ENCODE results near the gene LDLRAD1. TPM values are rescaled to one million over a fixed set of nuclear protein-coding genes. Genes with fewer than 3 reads are reported as not detected.
"Not testable (repeated sequence)": the region's sequence is repeated elsewhere in the genome, so short reads cannot be mapped to it uniquely, and the experiment has no call there.

The LDLRAD1 gene
- total RNA-seq, 4 donors from 2014 or later = 0.25 TPM; not detected in 3

- DNase-seq (ENCODE audit: low spot score in 2 of 2) = no peak
- Histone ChIP-seq H3K4me3 (no peak overlapping the region), H3K27me3 (no peaks in the 10 kb centered on the region), H3K9me3 (no peaks in the 10 kb centered on the region), H3K27ac (no peak overlapping the region), H3K36me3 (peaks cover 41% of the 10 kb centered on the region), H3K4me1 (peaks cover 34% of the 10 kb centered on the region)
- TF ChIP-seq POLR2AphosphoS5 (IDR thresholded peaks at IDR 0.05) = no peak
- no peak for TF ChIP-seq EP300 (IDR thresholded peaks at IDR 0.05)
- TF ChIP-seq POLR2A (IDR thresholded peaks at IDR 0.05) = no peak
- no peak for TF ChIP-seq CTCF (IDR thresholded peaks at IDR 0.05)
- WGBS = 90% methylated on average over 2 of the region's 2 CpGs
Measured at GRCh38 chr1:54045496-54045895, 27.5 kb upstream of the LDLRAD1 start.

GRCh38 chr1:54041806-54042205 lies 23.8 kb upstream of the LDLRAD1 start:
- 2% methylated on average over 1 of the region's 1 CpG for WGBS
- H3K27ac ChIP-seq = no peak overlapping the region
- DNase-seq (ENCODE audit: low spot score in 2 of 2) = no peak
- TF ChIP-seq CTCF (IDR thresholded peaks at IDR 0.05) (no peak), EP300 (IDR thresholded peaks at IDR 0.05) (no peak), POLR2AphosphoS5 (IDR thresholded peaks at IDR 0.05) (no peak), POLR2A (IDR thresholded peaks at IDR 0.05) (no peak)
- H3K9me3 ChIP-seq = no peaks in the 10 kb centered on the region
- H3K4me1 ChIP-seq = no peaks in the 10 kb centered on the region
- H3K4me3 ChIP-seq = no peak overlapping the region
- H3K36me3 ChIP-seq = peaks cover 76% of the 10 kb centered on the region
- H3K27me3 ChIP-seq = no peaks in the 10 kb centered on the region

- Histone ChIP-seq H3K4me1 (no peaks in the 10 kb centered on the region), H3K9me3 (no peaks in the 10 kb centered on the region), H3K4me3 (no peak overlapping the region), H3K36me3 (peaks cover 98% of the 10 kb centered on the region), H3K27me3 (no peaks in the 10 kb centered on the region), H3K27ac (no peak overlapping the region)
- TF ChIP-seq EP300 (IDR thresholded peaks at IDR 0.05) = no peak
- TF ChIP-seq CTCF (IDR thresholded peaks at IDR 0.05) = no peak
- no peak for TF ChIP-seq POLR2A (IDR thresholded peaks at IDR 0.05)
- no peak for TF ChIP-seq POLR2AphosphoS5 (IDR thresholded peaks at IDR 0.05)
- DNase-seq (ENCODE audit: low spot score in 2 of 2) = no peak
Measured at GRCh38 chr1:54037476-54037875, 19.5 kb upstream of the LDLRAD1 start.

- WGBS = 92% methylated on average over 3 of the region's 3 CpGs
- no peak overlapping the region for H3K4me3 ChIP-seq
- no peaks in the 10 kb centered on the region for H3K27me3 ChIP-seq
- DNase-seq (ENCODE audit: low spot score in 2 of 2) = no peak
- H3K4me1 ChIP-seq = no peaks in the 10 kb centered on the region
- peaks cover 46% of the 10 kb centered on the region for H3K36me3 ChIP-seq
- no peaks in the 10 kb centered on the region for H3K9me3 ChIP-seq
- TF ChIP-seq EP300 (IDR thresholded peaks at IDR 0.05) (no peak), POLR2A (IDR thresholded peaks at IDR 0.05) (no peak), CTCF (IDR thresholded peaks at IDR 0.05) (no peak), POLR2AphosphoS5 (IDR thresholded peaks at IDR 0.05) (no peak)
- H3K27ac ChIP-seq = no peak overlapping the region
Measured at GRCh38 chr1:54028306-54029251, 10.6 kb upstream of the LDLRAD1 start.

GRCh38 chr1:54027848-54028247 lies 9.9 kb upstream of the LDLRAD1 start:
- Histone ChIP-seq H3K9me3 (no peaks in the 10 kb centered on the region), H3K4me3 (no peak overlapping the region), H3K4me1 (no peaks in the 10 kb centered on the region), H3K27ac (no peak overlapping the region), H3K27me3 (no peaks in the 10 kb centered on the region), H3K36me3 (peaks cover 38% of the 10 kb centered on the region)
- TF ChIP-seq POLR2AphosphoS5 (IDR thresholded peaks at IDR 0.05) (no peak), POLR2A (IDR thresholded peaks at IDR 0.05) (no peak), CTCF (IDR thresholded peaks at IDR 0.05) (no peak), EP300 (IDR thresholded peaks at IDR 0.05) (no peak)
- no peak for DNase-seq (ENCODE audit: low spot score in 2 of 2)
- WGBS = 93% methylated on average over 5 of the region's 5 CpGs

- H3K9me3 ChIP-seq; DNase-seq (ENCODE audit: low spot score in 2 of 2); H3K27me3 ChIP-seq; H3K4me1 ChIP-seq; H3K27ac ChIP-seq; H3K4me3 ChIP-seq: not testable (repeated sequence)
- WGBS = 88% methylated on average over 1 of the region's 1 CpG
- H3K36me3 ChIP-seq = peaks cover 11% of the 10 kb centered on the region
Measured at GRCh38 chr1:54024811-54025210, 6.8 kb upstream of the LDLRAD1 start.
